GM10248 (cell line): Measurements from ENCODE around the gene STK24.

Experiments used
- CTCF ChIA-PET: fragments of 300-600 bp; sonication (Branson Sonifier 250); formaldehyde crosslinking; extraction: SDS; loops from one replicate; lab custom pipeline; 2021; ENCODE audit warnings: antibody characterized with exemption; lab: Yijun Ruan, JAX
- POLR2A ChIA-PET: fragments of 350-650 bp; sonication (Branson Sonifier 250); formaldehyde crosslinking; extraction: SDS; loops from one replicate; lab custom pipeline; 2020; ENCODE audit warnings: antibody characterized with exemption; lab: Yijun Ruan, JAX
- DNase-seq: peaks from one replicate; pipeline ENCODE4 v3.0.0; 2012; ENCODE audit errors: extremely low spot score
- TF ChIP-seq, protein P1 (sequence below): IDR thresholded peaks from 2 replicates; pipeline ENCODE4 v1.5.1; 2012; ENCODE audit warnings: mild to moderate bottlenecking, low read depth; ENCODE audit errors: extremely low read depth, missing control alignments, control extremely low read depth

The STK24 gene

GRCh38 chr13:98429531-98429930 is 147.4 kb downstream of the STK24 start:
- POLR2A ChIA-PET, result no interaction called here
- no peak for DNase-seq
- TF ChIP-seq, protein P1, sequence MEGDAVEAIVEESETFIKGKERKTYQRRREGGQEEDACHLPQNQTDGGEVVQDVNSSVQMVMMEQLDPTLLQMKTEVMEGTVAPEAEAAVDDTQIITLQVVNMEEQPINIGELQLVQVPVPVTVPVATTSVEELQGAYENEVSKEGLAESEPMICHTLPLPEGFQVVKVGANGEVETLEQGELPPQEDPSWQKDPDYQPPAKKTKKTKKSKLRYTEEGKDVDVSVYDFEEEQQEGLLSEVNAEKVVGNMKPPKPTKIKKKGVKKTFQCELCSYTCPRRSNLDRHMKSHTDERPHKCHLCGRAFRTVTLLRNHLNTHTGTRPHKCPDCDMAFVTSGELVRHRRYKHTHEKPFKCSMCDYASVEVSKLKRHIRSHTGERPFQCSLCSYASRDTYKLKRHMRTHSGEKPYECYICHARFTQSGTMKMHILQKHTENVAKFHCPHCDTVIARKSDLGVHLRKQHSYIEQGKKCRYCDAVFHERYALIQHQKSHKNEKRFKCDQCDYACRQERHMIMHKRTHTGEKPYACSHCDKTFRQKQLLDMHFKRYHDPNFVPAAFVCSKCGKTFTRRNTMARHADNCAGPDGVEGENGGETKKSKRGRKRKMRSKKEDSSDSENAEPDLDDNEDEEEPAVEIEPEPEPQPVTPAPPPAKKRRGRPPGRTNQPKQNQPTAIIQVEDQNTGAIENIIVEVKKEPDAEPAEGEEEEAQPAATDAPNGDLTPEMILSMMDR, result no peak
- CTCF ChIA-PET, result interaction anchor here (1.2 to 2.0 kb wide), 3 partner anchors 12 to 236 kb away, joined by 3 to 5 read pairs (median 3); no protein-coding TSS in a partner anchor

DNA sequence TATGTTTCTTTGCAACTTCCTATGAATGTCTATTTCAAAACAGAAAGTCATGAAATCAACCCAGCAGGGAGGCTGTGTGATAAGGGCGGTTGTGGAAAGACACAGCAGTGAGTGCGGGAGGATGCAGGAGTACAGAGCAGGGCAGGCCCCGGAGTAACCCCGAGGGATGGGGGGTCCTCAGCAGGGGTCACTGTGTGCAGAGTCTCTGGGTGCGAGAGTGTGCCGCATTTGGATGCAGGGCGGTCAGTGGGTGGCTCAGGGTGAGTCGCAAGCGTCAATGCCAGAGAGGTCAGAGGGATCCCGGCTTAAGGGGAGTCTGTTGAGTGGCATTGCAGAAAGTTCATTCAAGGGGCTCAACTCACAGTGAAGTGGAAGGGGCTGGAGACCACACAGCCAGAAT is 147.8 kb downstream of the STK24 start:
- no peak for DNase-seq
- POLR2A ChIA-PET, result no interaction called here
- TF ChIP-seq, protein P1, result no peak
- CTCF ChIA-PET, result interaction anchor here (2.0 kb wide), 1 partner anchor 224 kb away, joined by 5 read pairs; no protein-coding TSS in a partner anchor

- ChIA-PET CTCF (no interaction called here), POLR2A (no interaction called here)
- no peak for DNase-seq
- TF ChIP-seq, protein P1, result no peak
Observed at GRCh38 chr13:98428256-98428966, 148.5 kb downstream of the STK24 start.

GRCh38 chr13:98427331-98427995 is 149.4 kb downstream of the STK24 start:
- CTCF ChIA-PET, result interaction anchor here (0.6 to 1.5 kb wide), 2 partner anchors 18 to 246 kb away, joined by 3 to 5 read pairs; no protein-coding TSS in a partner anchor
- DNase-seq, result no peak
- TF ChIP-seq, protein P1, result no peak
- POLR2A ChIA-PET, result no interaction called here

DNA sequence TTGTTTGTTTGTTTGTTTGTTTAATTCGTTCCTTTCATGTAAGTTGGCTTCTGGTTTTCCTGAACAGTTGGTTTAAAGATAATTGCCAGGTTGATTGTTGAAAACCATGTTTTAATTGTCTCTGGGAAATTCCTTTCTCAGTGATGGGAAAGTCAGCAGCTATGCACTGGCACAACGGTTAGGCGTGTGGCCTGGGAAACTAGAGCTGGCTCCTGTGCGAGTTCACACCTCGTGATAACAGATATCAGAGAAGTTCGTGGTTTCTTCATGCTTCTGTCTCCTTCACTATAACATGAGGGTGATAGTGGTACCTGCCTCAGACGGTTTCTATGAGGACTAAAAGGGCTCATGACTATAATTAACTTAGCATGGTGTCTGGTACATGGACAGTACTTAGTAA is 153.5 kb downstream of the STK24 start:
- DNase-seq, result no peak
- TF ChIP-seq, protein P1, result no peak
- POLR2A ChIA-PET, result no interaction called here
- CTCF ChIA-PET, result interaction anchor here (1.9 kb wide), 1 partner anchor 22 kb away, joined by 6 read pairs; no protein-coding TSS in a partner anchor

GRCh38 chr13:98422046-98422445 is 154.9 kb downstream of the STK24 start:
- ChIA-PET POLR2A (no interaction called here), CTCF (interaction anchor here (2.2 kb wide), 1 partner anchor 23 kb away, joined by 8 read pairs; no protein-coding TSS in a partner anchor)
- no peak for DNase-seq
- TF ChIP-seq, protein P1, result no peak
